Natural killer cell treated with Interleukin-12 subunit alpha and Interleukin-12 subunit beta and Interleukin-15 and Interleukin-18, amount 100 ng/mL, for 72 hours (primary cell): ENCODE measurements around the gene YWHAG. TPM values are rescaled to one million over a fixed set of nuclear protein-coding genes. Genes with fewer than 3 reads are reported as not detected.
"Not testable (repeated sequence)": the region's sequence is repeated elsewhere in the genome, so short reads cannot be mapped to it uniquely, and the experiment has no call there.

ENCODE experiments used
- ATAC-seq, 2 donors: fragments of 150-1000 bp; cut with Tn5 transposase in 1 of 2; sonication (Bioruptor Pico), chemical (Tn5 transposase) in 1 of 2; 2 replicates each; pipeline ENCODE4 v1.10.0; 2021
- DNase-seq: peaks from one replicate; pipeline ENCODE4 v3.0.0; 2022; ENCODE audit warnings: low spot score
- H3K27ac Mint-ChIP-seq, 2 donors: 1 replicate in 1 of 2; 2 replicates in 1 of 2; pipeline ENCODE4 v1.8.0; 2022; ENCODE audit warnings: mixed read lengths in 2 of 2, mild to moderate bottlenecking in 1 of 2, moderate library complexity in 1 of 2
- H3K27me3 Mint-ChIP-seq, 2 donors: 1 replicate in 1 of 2; 2 replicates in 1 of 2; pipeline ENCODE4 v1.8.0; 2022; ENCODE audit warnings: mixed read lengths in 2 of 2
- H3K36me3 Mint-ChIP-seq: one replicate; pipeline ENCODE4 v1.8.0; 2022; ENCODE audit warnings: mixed read lengths
- H3K4me1 Mint-ChIP-seq, 2 donors: 1 replicate in 1 of 2; 2 replicates in 1 of 2; pipeline ENCODE4 v1.8.0; 2022; ENCODE audit warnings: low read depth in 2 of 2, mixed read lengths in 2 of 2, mild to moderate bottlenecking in 1 of 2
- H3K4me3 Mint-ChIP-seq: one replicate; pipeline ENCODE4 v1.8.0; 2022; ENCODE audit warnings: mixed read lengths
- H3K9me3 Mint-ChIP-seq: 2 replicates; pipeline ENCODE4 v1.8.0; 2022; ENCODE audit warnings: mixed read lengths
- total RNA-seq, 2 donors: library from RNA; stranded (reverse); gene quantifications; one replicate each; pipeline ENCODE4 v1.2.3, GENCODE V29; 2022

YWHAG gene
- total RNA-seq, 2 donors from 2014 or later = 115 to 154 TPM

GRCh38 chr7:76393116-76394031 is 34.6 kb upstream of the YWHAG start:
- peak overlapping the region; percentile 78 for H3K4me3 Mint-ChIP-seq
- peaks cover 11 to 13% of the 10 kb centered on the region in 2 donors for H3K4me1 Mint-ChIP-seq
- H3K36me3 Mint-ChIP-seq = no peaks in the 10 kb centered on the region
- no peaks in the 10 kb centered on the region for H3K27me3 Mint-ChIP-seq
- H3K9me3 Mint-ChIP-seq = no peaks in the 10 kb centered on the region
- peak overlapping the region; percentile 69 to 90 for H3K27ac Mint-ChIP-seq
- ATAC-seq = peak; percentile 90 to 93
- peak; percentile 95 for DNase-seq

- H3K27ac Mint-ChIP-seq = peak overlapping the region; percentile 69 to 90
- DNase-seq (no peak), ATAC-seq (no peak)
- no peaks in the 10 kb centered on the region for H3K27me3 Mint-ChIP-seq
- H3K9me3 Mint-ChIP-seq = no peaks in the 10 kb centered on the region
- no peaks in the 10 kb centered on the region for H3K36me3 Mint-ChIP-seq
- H3K4me1 Mint-ChIP-seq = peaks cover 4 to 11% of the 10 kb centered on the region in 2 donors
- H3K4me3 Mint-ChIP-seq = peak overlapping the region; percentile 78
Measured at GRCh38 chr7:76392531-76393115, 33.8 kb upstream of the YWHAG start.

- Mint-ChIP-seq H3K27me3 (no peaks in the 10 kb centered on the region), H3K9me3 (no peaks in the 10 kb centered on the region), H3K27ac (peak overlapping the region in 1 of 2 donors; percentile 67), H3K36me3 (no peaks in the 10 kb centered on the region), H3K4me3 (no peak overlapping the region), H3K4me1 (peaks cover 4 to 11% of the 10 kb centered on the region in 2 donors)
- ATAC-seq (no peak), DNase-seq (no peak)
Measured at GRCh38 chr7:76390092-76390491, 31.3 kb upstream of the YWHAG start.

GRCh38 chr7:76387789-76388188 is 29.0 kb upstream of the YWHAG start:
- not testable (repeated sequence) for H3K36me3 Mint-ChIP-seq, H3K27me3 Mint-ChIP-seq, H3K4me3 Mint-ChIP-seq, H3K4me1 Mint-ChIP-seq, ATAC-seq, H3K9me3 Mint-ChIP-seq, DNase-seq
- H3K27ac Mint-ChIP-seq = peak overlapping the region in 1 of 2 donors; percentile 60

GRCh38 chr7:76386691-76387260 is 28.0 kb upstream of the YWHAG start:
- H3K4me1 Mint-ChIP-seq = peaks cover 0 to 3% of the 10 kb centered on the region in 2 donors
- H3K27me3 Mint-ChIP-seq = no peaks in the 10 kb centered on the region
- DNase-seq (no peak), ATAC-seq (no peak)
- H3K27ac Mint-ChIP-seq = no peak overlapping the region
- H3K4me3 Mint-ChIP-seq = no peak overlapping the region
- no peaks in the 10 kb centered on the region for H3K36me3 Mint-ChIP-seq
- no peaks in the 10 kb centered on the region for H3K9me3 Mint-ChIP-seq

GRCh38 chr7:76383089-76383944 is 24.5 kb upstream of the YWHAG start:
- H3K4me3 Mint-ChIP-seq = no peak overlapping the region
- ATAC-seq = no peak
- H3K9me3 Mint-ChIP-seq = no peaks in the 10 kb centered on the region
- peaks cover 0 to 9% of the 10 kb centered on the region in 2 donors for H3K4me1 Mint-ChIP-seq
- no peaks in the 10 kb centered on the region for H3K36me3 Mint-ChIP-seq
- DNase-seq = no peak
- H3K27me3 Mint-ChIP-seq = no peaks in the 10 kb centered on the region
- no peak overlapping the region for H3K27ac Mint-ChIP-seq

GRCh38 chr7:76381814-76382213 is 23.0 kb upstream of the YWHAG start:
- Mint-ChIP-seq H3K9me3 (no peaks in the 10 kb centered on the region), H3K4me3 (no peak overlapping the region), H3K27ac (no peak overlapping the region), H3K27me3 (no peaks in the 10 kb centered on the region), H3K4me1 (peaks cover 0 to 7% of the 10 kb centered on the region in 2 donors), H3K36me3 (no peaks in the 10 kb centered on the region)
- no peak for ATAC-seq
- DNase-seq = no peak

- H3K4me1 Mint-ChIP-seq = peaks cover 0 to 7% of the 10 kb centered on the region in 2 donors
- H3K4me3 Mint-ChIP-seq = peak overlapping the region; percentile 45
- no peaks in the 10 kb centered on the region for H3K9me3 Mint-ChIP-seq
- no peak for ATAC-seq
- no peaks in the 10 kb centered on the region for H3K27me3 Mint-ChIP-seq
- no peak for DNase-seq
- no peaks in the 10 kb centered on the region for H3K36me3 Mint-ChIP-seq
- peak overlapping the region; percentile 36 to 80 for H3K27ac Mint-ChIP-seq
Measured at GRCh38 chr7:76380623-76380966, 21.8 kb upstream of the YWHAG start.

- ATAC-seq (no peak), DNase-seq (no peak)
- peaks cover 0 to 7% of the 10 kb centered on the region in 2 donors for H3K4me1 Mint-ChIP-seq
- peak overlapping the region in 1 of 2 donors; percentile 45 for H3K27ac Mint-ChIP-seq
- H3K36me3 Mint-ChIP-seq = no peaks in the 10 kb centered on the region
- no peak overlapping the region for H3K4me3 Mint-ChIP-seq
- no peaks in the 10 kb centered on the region for H3K9me3 Mint-ChIP-seq
- H3K27me3 Mint-ChIP-seq = peaks cover 0 to 7% of the 10 kb centered on the region in 2 donors
Measured at GRCh38 chr7:76377186-76377918, 18.6 kb upstream of the YWHAG start.

GRCh38 chr7:76375251-76375650 is 16.5 kb upstream of the YWHAG start:
- H3K4me3 Mint-ChIP-seq = no peak overlapping the region
- DNase-seq (no peak), ATAC-seq (no peak)
- H3K27ac Mint-ChIP-seq = no peak overlapping the region
- H3K9me3 Mint-ChIP-seq = no peaks in the 10 kb centered on the region
- no peaks in the 10 kb centered on the region for H3K36me3 Mint-ChIP-seq
- H3K27me3 Mint-ChIP-seq = peaks cover 0 to 7% of the 10 kb centered on the region in 2 donors
- H3K4me1 Mint-ChIP-seq = peaks cover 0 to 7% of the 10 kb centered on the region in 2 donors

- H3K4me1 Mint-ChIP-seq = no peaks in the 10 kb centered on the region
- no peak for DNase-seq
- H3K9me3 Mint-ChIP-seq = no peaks in the 10 kb centered on the region
- ATAC-seq = no peak
- no peaks in the 10 kb centered on the region for H3K36me3 Mint-ChIP-seq
- peaks cover 0 to 7% of the 10 kb centered on the region in 2 donors for H3K27me3 Mint-ChIP-seq
- H3K27ac Mint-ChIP-seq = no peak overlapping the region
- H3K4me3 Mint-ChIP-seq = no peak overlapping the region
Measured at GRCh38 chr7:76372984-76373833, 14.4 kb upstream of the YWHAG start.

GRCh38 chr7:76371396-76371795 is 12.6 kb upstream of the YWHAG start:
- H3K9me3 Mint-ChIP-seq = no peaks in the 10 kb centered on the region
- no peaks in the 10 kb centered on the region for H3K4me1 Mint-ChIP-seq
- ATAC-seq (no peak), DNase-seq (no peak)
- H3K36me3 Mint-ChIP-seq = no peaks in the 10 kb centered on the region
- H3K27me3 Mint-ChIP-seq = peaks cover 3 to 7% of the 10 kb centered on the region in 2 donors
- no peak overlapping the region for H3K4me3 Mint-ChIP-seq
- no peak overlapping the region for H3K27ac Mint-ChIP-seq
